GM20000 (cell line): Measurements from ENCODE around the gene FHIT.

ENCODE experiments used
- DNase-seq: peaks from one replicate; pipeline ENCODE4 v3.0.0; 2012; ENCODE audit warnings: low spot score
- CTCF ChIP-seq: IDR thresholded peaks from 2 replicates; pipeline ENCODE4 v1.5.1; 2012; ENCODE audit warnings: mild to moderate bottlenecking, control low read depth; ENCODE audit errors: extremely low read depth, missing control alignments

FHIT gene

GRCh38 chr3:60047426-60048200 lies 1203.6 kb downstream of the FHIT start:
- no peak for TF ChIP-seq CTCF
- DNase-seq, result no peak

DNA sequence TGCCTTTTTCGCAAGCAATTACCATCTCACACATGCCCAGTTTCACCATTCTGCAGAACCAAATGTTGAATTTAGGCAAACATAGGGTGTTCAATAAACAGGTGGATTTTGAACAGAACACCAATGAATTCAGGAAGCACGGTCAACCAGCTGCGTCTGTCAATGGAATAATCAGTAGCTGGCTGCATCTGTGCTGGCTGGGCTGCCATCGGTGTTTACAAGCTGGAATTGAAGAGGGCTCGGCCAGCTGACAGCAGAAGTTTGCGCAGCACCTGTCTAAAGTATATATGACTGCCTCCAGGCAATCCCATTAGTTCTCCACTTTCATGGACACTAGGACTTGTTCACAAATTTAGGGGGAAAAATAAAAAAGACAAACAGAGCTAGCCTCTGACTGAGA lies 1205.0 kb downstream of the FHIT start:
- DNase-seq, result no peak
- no peak for TF ChIP-seq CTCF

- no peak for DNase-seq
- no peak for TF ChIP-seq CTCF
Measured at GRCh38 chr3:60045686-60046085, 1205.6 kb downstream of the FHIT start.

- DNase-seq, result no peak
Measured at GRCh38 chr3:60036803-60037202, 1214.4 kb downstream of the FHIT start.

DNA sequence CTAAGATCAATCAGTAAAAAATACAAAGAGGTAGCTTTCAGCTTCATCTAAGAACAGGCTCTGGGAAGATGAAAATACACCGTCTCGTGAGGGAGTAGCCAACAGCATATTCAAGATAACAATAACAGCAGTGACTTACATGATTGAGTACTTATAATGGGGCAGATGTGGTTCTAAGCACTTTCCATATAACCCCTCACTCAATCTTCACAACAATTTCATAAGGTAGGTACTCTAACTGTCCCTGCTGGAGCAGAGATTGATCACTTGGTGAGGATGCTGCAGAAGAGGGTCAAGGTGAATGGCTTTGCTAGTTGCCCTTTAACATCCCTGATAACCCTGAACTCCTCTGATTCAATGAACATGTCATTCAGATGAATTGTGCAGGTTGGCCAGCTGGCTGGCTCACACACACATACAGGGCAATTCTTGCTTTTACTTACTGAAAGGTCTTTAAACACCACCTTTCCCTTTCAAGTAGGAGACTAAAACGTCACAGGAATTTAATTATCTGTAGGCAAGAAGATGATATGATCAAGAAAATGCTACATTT lies 1217.3 kb downstream of the FHIT start:
- DNase-seq, result no peak

More at GRCh38 chr3:60036803-60037202, 1214.4 kb downstream of the FHIT start:
- TF ChIP-seq CTCF, result no peak

GRCh38 chr3:60030982-60031381 lies 1220.3 kb downstream of the FHIT start:
- no peak for DNase-seq

More for the DNA sequence above, 1217.3 kb downstream of the FHIT start:
- no peak for TF ChIP-seq CTCF

More at GRCh38 chr3:60030982-60031381, 1220.3 kb downstream of the FHIT start:
- TF ChIP-seq CTCF, result no peak
